GM12864 (cell line): ENCODE measurements around the gene ZMIZ1.

Experiments used
- DNase-seq: peaks from one replicate; pipeline ENCODE4 v3.0.0-alpha.2; 2011; ENCODE audit warnings: low read depth
- H3K4me3 ChIP-seq: 2 replicates; pipeline ENCODE4 v1.5.1; 2011; ENCODE audit warnings: mild to moderate bottlenecking, low read depth, low read length, control low read depth
- TF ChIP-seq, protein P1 (sequence below): IDR thresholded peaks from 2 replicates; pipeline ENCODE4 v1.5.1; 2011; ENCODE audit warnings: low read depth, mild to moderate bottlenecking, moderate library complexity, low read length, control low read depth, inconsistent platforms; ENCODE audit errors: missing control alignments

ZMIZ1 gene

DNA sequence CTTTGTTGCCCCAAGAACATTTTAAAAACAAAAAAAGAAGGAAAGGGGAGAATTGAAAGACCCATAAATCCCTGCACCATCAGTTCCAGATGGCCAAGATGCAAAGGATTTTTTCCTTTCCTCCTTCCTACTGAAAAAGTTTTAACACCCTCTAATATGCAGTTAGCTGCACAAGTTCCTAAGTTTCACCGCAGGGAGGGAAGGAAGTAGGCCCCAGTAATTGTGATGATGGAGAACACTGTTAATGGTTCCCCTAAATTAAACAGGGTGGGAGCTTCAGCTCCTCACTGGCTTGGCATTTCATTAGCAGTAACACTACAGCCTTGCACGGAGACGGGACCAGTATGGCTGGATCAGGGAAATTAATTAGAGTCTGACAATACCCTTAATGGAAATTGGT is 214.8 kb downstream of the ZMIZ1 start:
- TF ChIP-seq, protein P1, sequence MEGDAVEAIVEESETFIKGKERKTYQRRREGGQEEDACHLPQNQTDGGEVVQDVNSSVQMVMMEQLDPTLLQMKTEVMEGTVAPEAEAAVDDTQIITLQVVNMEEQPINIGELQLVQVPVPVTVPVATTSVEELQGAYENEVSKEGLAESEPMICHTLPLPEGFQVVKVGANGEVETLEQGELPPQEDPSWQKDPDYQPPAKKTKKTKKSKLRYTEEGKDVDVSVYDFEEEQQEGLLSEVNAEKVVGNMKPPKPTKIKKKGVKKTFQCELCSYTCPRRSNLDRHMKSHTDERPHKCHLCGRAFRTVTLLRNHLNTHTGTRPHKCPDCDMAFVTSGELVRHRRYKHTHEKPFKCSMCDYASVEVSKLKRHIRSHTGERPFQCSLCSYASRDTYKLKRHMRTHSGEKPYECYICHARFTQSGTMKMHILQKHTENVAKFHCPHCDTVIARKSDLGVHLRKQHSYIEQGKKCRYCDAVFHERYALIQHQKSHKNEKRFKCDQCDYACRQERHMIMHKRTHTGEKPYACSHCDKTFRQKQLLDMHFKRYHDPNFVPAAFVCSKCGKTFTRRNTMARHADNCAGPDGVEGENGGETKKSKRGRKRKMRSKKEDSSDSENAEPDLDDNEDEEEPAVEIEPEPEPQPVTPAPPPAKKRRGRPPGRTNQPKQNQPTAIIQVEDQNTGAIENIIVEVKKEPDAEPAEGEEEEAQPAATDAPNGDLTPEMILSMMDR = no peak
- H3K4me3 ChIP-seq = no peak overlapping the region
- DNase-seq = no peak

GRCh38 chr10:79284158-79284871 is 215.5 kb downstream of the ZMIZ1 start:
- DNase-seq = no peak
- no peak overlapping the region for H3K4me3 ChIP-seq
- TF ChIP-seq, protein P1 = no peak

GRCh38 chr10:79285315-79286197 is 216.8 kb downstream of the ZMIZ1 start:
- TF ChIP-seq, protein P1 = no peak
- H3K4me3 ChIP-seq = peak overlapping the region; percentile 39
- peak; percentile 85 for DNase-seq

GRCh38 chr10:79286318-79286951 is 217.7 kb downstream of the ZMIZ1 start:
- TF ChIP-seq, protein P1 = no peak
- peak; percentile 90 for DNase-seq
- H3K4me3 ChIP-seq = peak overlapping the region; percentile 2

DNA sequence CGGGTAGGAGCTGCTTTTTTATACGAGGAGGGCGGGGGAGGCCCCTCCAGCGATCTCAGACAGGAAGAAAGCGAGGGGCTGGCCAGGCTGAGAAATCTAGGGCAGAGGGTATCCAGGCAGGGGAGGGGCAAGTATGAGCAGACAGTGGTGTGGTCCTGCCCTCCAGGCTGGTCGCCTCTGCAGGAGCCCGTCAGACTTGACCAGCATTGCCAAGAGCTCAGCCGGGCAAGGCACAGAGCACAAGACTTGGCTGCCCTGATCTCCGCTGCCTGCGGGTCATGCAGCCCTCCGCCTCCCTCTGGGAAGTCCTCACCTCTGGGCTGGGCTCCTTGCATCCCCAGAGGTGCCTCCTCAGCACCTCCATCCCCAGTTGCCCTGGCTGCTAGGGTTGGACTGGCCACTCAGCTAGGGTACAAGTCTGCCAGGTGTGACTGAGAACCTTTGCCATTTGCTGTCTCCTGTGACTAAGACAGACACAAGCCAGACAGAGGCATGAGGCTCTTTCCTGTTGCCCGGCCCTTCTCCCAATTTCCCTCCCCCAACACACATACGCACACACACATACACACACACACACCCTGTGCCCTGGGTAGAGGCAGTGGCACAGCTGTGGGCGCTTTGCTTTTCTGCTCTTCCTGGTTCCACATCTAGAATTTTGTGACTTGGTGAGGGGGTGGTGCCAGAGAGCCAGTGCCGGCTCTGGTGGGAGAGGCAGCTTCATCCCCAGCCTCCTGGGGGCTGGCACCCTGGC is 219.4 kb downstream of the ZMIZ1 start:
- TF ChIP-seq, protein P1 = no peak
- H3K4me3 ChIP-seq = no peak overlapping the region
- DNase-seq = no peak

DNA sequence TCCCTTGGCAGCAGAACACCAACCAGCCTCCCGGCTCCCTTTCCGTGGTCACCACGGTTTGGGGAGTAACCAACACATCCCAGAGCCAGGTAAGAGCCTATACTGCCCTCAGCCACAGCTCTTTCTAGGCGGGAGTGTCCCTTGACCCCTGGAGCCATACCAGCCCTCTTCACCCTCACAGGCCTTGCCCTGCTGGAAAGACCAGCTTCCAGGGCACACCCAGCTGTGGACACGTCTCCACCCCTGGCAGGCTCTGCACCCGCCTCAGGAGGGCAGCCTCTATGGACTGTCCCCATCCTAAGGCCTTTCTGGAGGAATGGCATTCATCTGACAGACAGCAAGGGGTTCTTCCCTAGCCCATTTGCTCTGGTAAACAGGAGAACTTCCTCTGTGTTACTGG is 221.0 kb downstream of the ZMIZ1 start:
- no peak overlapping the region for H3K4me3 ChIP-seq
- no peak for DNase-seq
- TF ChIP-seq, protein P1 = no peak
